SK-N-MC (cell line): ENCODE data around the gene DICER1.

Source experiments
- EZH2 ChIP-seq: fragments of 200-600 bp; sonication (generic); IDR thresholded peaks from one replicate; pipeline ENCODE4 v1.6.1; 2017; ENCODE audit warnings: antibody characterized with exemption
- FOXP2 ChIP-seq: optimal IDR thresholded peaks from 2 replicates; pipeline ENCODE3; 2011; ENCODE audit warnings: mild to moderate bottlenecking, moderate library complexity; ENCODE audit not compliant: insufficient read depth; ENCODE audit errors: extremely low read length, control extremely low read depth
- POLR2AphosphoS5 ChIP-seq: IDR thresholded peaks from 2 replicates; pipeline ENCODE4 v1.6.1; 2012; ENCODE audit warnings: mild to moderate bottlenecking, low read depth, low read length, borderline replicate concordance

GRCh38 chr14:95165517-95165916, 8.2 kb upstream of the DICER1 start:
- TF ChIP-seq POLR2AphosphoS5 (no peak), EZH2 (no peak), FOXP2 (no peak)
